ENCODE results near the gene SMC6. TPM values are rescaled to one million over a fixed set of nuclear protein-coding genes. Genes with fewer than 3 reads are reported as not detected.

The SMC6 gene
- total RNA-seq, 6 experiments from 2014 or later, result 8.1 to 14.4 (median 10.2) TPM

GRCh38 chr2:17640406-17640805, 113.2 kb downstream of the SMC6 start:
- TF ChIP-seq CTCF (IDR thresholded peaks at IDR 0.05) (no peak), POLR2A (IDR thresholded peaks at IDR 0.05) (no peak)
- Histone ChIP-seq H3K9me3 (no peaks in the 10 kb centered on the region), H3K27ac (no peak overlapping the region), H3K36me3 (no peaks in the 10 kb centered on the region), H3K4me1 (no peaks in the 10 kb centered on the region), H3K27me3 (no peaks in the 10 kb centered on the region), H3K4me3 (no peak overlapping the region)
- no peak for DNase-seq
- intact Hi-C loops (cut with DNase I), result no loop called here
- WGBS (ENCODE audit: insufficient coverage, low coverage, low lambda C conversion rate, missing lambda C conversion rate), result 91% methylated on average over 2 of the region's 2 CpGs
- no peak for ATAC-seq

- intact Hi-C loops (cut with DNase I), result no loop called here
- no peaks in the 10 kb centered on the region for H3K9me3 ChIP-seq
- 90% methylated on average over 1 of the region's 7 CpGs for WGBS (ENCODE audit: insufficient coverage, low coverage, low lambda C conversion rate, missing lambda C conversion rate)
Observed at GRCh38 chr2:17638196-17638743, 115.3 kb downstream of the SMC6 start.

GRCh38 chr2:17637131-17637906, 116.3 kb downstream of the SMC6 start:
- Histone ChIP-seq H3K4me1 (no peaks in the 10 kb centered on the region), H3K27me3 (no peaks in the 10 kb centered on the region), H3K36me3 (no peaks in the 10 kb centered on the region), H3K4me3 (no peak overlapping the region), H3K9me3 (no peaks in the 10 kb centered on the region), H3K27ac (no peak overlapping the region)
- DNase-seq, result no peak
- ATAC-seq, result no peak
- intact Hi-C loops (cut with DNase I), result no loop called here
- TF ChIP-seq CTCF (IDR thresholded peaks at IDR 0.05) (no peak), POLR2A (IDR thresholded peaks at IDR 0.05) (no peak)
- WGBS (ENCODE audit: insufficient coverage, low coverage, low lambda C conversion rate, missing lambda C conversion rate), result 83% methylated on average over 3 of the region's 8 CpGs

More at GRCh38 chr2:17638196-17638743, 115.3 kb downstream of the SMC6 start:
- H3K4me3 ChIP-seq, result no peak overlapping the region
- TF ChIP-seq POLR2A (IDR thresholded peaks at IDR 0.05), result no peak
- no peak for TF ChIP-seq CTCF (IDR thresholded peaks at IDR 0.05)
- H3K4me1 ChIP-seq, result no peaks in the 10 kb centered on the region
- DNase-seq (no peak), ATAC-seq (no peak)
- H3K27ac ChIP-seq, result no peak overlapping the region
- H3K27me3 ChIP-seq, result no peaks in the 10 kb centered on the region
- H3K36me3 ChIP-seq, result no peaks in the 10 kb centered on the region

GRCh38 chr2:17636257-17636656, 117.4 kb downstream of the SMC6 start:
- no peak overlapping the region for H3K27ac ChIP-seq
- no peaks in the 10 kb centered on the region for H3K27me3 ChIP-seq
- no peaks in the 10 kb centered on the region for H3K36me3 ChIP-seq
- TF ChIP-seq CTCF (IDR thresholded peaks at IDR 0.05), result no peak
- TF ChIP-seq POLR2A (IDR thresholded peaks at IDR 0.05), result no peak
- H3K9me3 ChIP-seq, result no peaks in the 10 kb centered on the region
- no peak overlapping the region for H3K4me3 ChIP-seq
- DNase-seq (no peak), ATAC-seq (no peak)
- intact Hi-C loops (cut with DNase I), result no loop called here
- 100% methylated on average over 2 of the region's 3 CpGs for WGBS (ENCODE audit: insufficient coverage, low coverage, low lambda C conversion rate, missing lambda C conversion rate)
- no peaks in the 10 kb centered on the region for H3K4me1 ChIP-seq
